Suppressor macrophage treated with lipopolysaccharide for 4 hours (primary cell): ENCODE data around the gene SNX27.
A peak's percentile ranks its signal among the peaks of the same experiment; 100 is the strongest.

Experiments
- DNase-seq: peaks from one replicate; pipeline ENCODE4 v3.0.0-alpha.2; 2020

Gene SNX27

GRCh38 chr1:151706464-151707415 is 94.9 kb downstream of the SNX27 start:
- no peak for DNase-seq

GRCh38 chr1:151707541-151708065 is 95.8 kb downstream of the SNX27 start:
- DNase-seq = no peak

GRCh38 chr1:151708891-151709290 is 97.0 kb downstream of the SNX27 start:
- DNase-seq = no peak

GRCh38 chr1:151710187-151710840 is 98.5 kb downstream of the SNX27 start:
- DNase-seq = peak; percentile 43

- DNase-seq = no peak
Measured at GRCh38 chr1:151711044-151711800, 99.4 kb downstream of the SNX27 start.

GRCh38 chr1:151711951-151712350 is 100.1 kb downstream of the SNX27 start:
- no peak for DNase-seq

GRCh38 chr1:151713044-151713443 is 101.2 kb downstream of the SNX27 start:
- no peak for DNase-seq

- DNase-seq = no peak
Measured at GRCh38 chr1:151713874-151714273, 102.0 kb downstream of the SNX27 start.

- no peak for DNase-seq
Measured at GRCh38 chr1:151714820-151715725, 103.2 kb downstream of the SNX27 start.

- no peak for DNase-seq
Measured at GRCh38 chr1:151715726-151716404, 104.0 kb downstream of the SNX27 start.

GRCh38 chr1:151716405-151716762 is 104.5 kb downstream of the SNX27 start:
- no peak for DNase-seq

- no peak for DNase-seq
Measured at GRCh38 chr1:151716771-151717631, 105.2 kb downstream of the SNX27 start, which contains the start of gene CELF3. Gene CELF3, minus strand, starts transcription at chr1:151716803. Its CDS starts 783 bp downstream, at chr1:151716020.

GRCh38 chr1:151718011-151718431 is 106.2 kb downstream of the SNX27 start:
- DNase-seq = no peak

- no peak for DNase-seq
Measured at GRCh38 chr1:151718666-151719065, 106.8 kb downstream of the SNX27 start.

- DNase-seq = no peak
Measured at GRCh38 chr1:151720125-151720524, 108.3 kb downstream of the SNX27 start.

- DNase-seq = peak; percentile 66
Measured at GRCh38 chr1:151720554-151720953, 108.7 kb downstream of the SNX27 start.

GRCh38 chr1:151720974-151721787 is 109.3 kb downstream of the SNX27 start, which contains the start of gene RIIAD1:
Gene RIIAD1, plus strand, starts transcription at chr1:151721522. Its CDS starts 15 bp downstream, at chr1:151721537.
- DNase-seq = peak; percentile 26

GRCh38 chr1:151721788-151722510 is 110.1 kb downstream of the SNX27 start:
- no peak for DNase-seq
